Stomach (tissue), 9 donors: ENCODE results near the gene BHMT. TPM values are rescaled to one million over a fixed set of nuclear protein-coding genes. Genes with fewer than 3 reads are reported as not detected.

Experiments used
- DNase-seq, 2 donors: peaks; one replicate each; pipeline versions ENCODE4 v3.0.0 to v3.0.0-alpha.2; 2013 to 2019
- H3K27ac ChIP-seq, 5 donors: fragments of 200-600 bp in 4 of 5; sonication (generic) in 4 of 5; one replicate each; pipeline ENCODE4 v1.5.1; 2013 to 2019; ENCODE audit warnings: mild to moderate bottlenecking in 1 of 5, moderate library complexity in 1 of 5
- H3K27me3 ChIP-seq, 3 donors: fragments of 200-600 bp; sonication (generic); one replicate each; pipeline ENCODE4 v1.5.1; 2017 to 2019; ENCODE audit warnings: mixed run types in 1 of 3
- H3K36me3 ChIP-seq, 4 donors: fragments of 200-600 bp; sonication (generic); 1 replicate in 3 of 4; 2 replicates in 1 of 4; pipeline ENCODE4 v1.5.1; 2016 to 2019
- H3K4me1 ChIP-seq, 4 donors: fragments of 200-600 bp; sonication (generic); one replicate each; pipeline ENCODE4 v1.5.1; 2016 to 2019
- H3K4me3 ChIP-seq, 4 donors: fragments of 200-600 bp; sonication (generic) in 3 of 4; one replicate each; pipeline ENCODE4 v1.5.1; 2016 to 2019; ENCODE audit warnings: mild to moderate bottlenecking in 1 of 4
- H3K9me3 ChIP-seq, 4 donors: fragments of 200-600 bp; sonication (generic); one replicate each; pipeline ENCODE4 v1.5.1; 2016 to 2019
- CTCF ChIP-seq, 7 experiments: fragments of 450-650 bp in 4 of 7; fragments of 200-600 bp in 3 of 7; sonication (generic) in 3 of 7; IDR thresholded peaks; one replicate each; pipeline ENCODE4 v1.5.1; 2016 to 2019; ENCODE audit warnings: antibody characterized with exemption in 7 of 7, control low read depth in 2 of 7, mild to moderate bottlenecking in 1 of 7
- EP300 ChIP-seq: sonication (generic); formaldehyde crosslinking; IDR thresholded peaks from one replicate; pipeline ENCODE4 v1.6.1; 2017; ENCODE audit warnings: antibody characterized with exemption
- POLR2A ChIP-seq, 4 donors: fragments of 450-650 bp; IDR thresholded peaks; one replicate each; pipeline ENCODE4 v1.6.1; 2016; ENCODE audit warnings: antibody characterized with exemption in 4 of 4, control low read depth in 2 of 4, mild to moderate bottlenecking in 1 of 4, moderate library complexity in 1 of 4
- POLR2AphosphoS5 ChIP-seq, 3 donors: sonication (generic); formaldehyde crosslinking; IDR thresholded peaks; one replicate each; pipeline ENCODE4 v1.6.1; 2016; ENCODE audit warnings: antibody characterized with exemption in 3 of 3
- WGBS, 5 donors: extraction: QIAGEN DNeasy Blood & Tissue Kit in 3 of 5; methylation state at CpG; one replicate each; pipeline versions ENCODE4 v1.1.5 to v1.1.7; 2013 to 2018; 5-methylcytosine and 5-hydroxymethylcytosine counted together
- intact Hi-C: fragments of 100-400 bp; cut with DNase I; formaldehyde crosslinking; loops from one replicate; pipeline ENCODE4 v1.15.1; 2023; ENCODE audit warnings: low total_unique reads
- polyA plus RNA-seq, 3 donors: library from polyadenylated mRNA; stranded (reverse); fragments of 200-250 nt; gene quantifications; one replicate each; pipeline ENCODE4 v1.2.3, GENCODE V29; 2013
- total RNA-seq, 5 donors: library from RNA; depleted of rRNA; stranded (reverse); fragments of >200 nt; gene quantifications; one replicate each; pipeline versions ENCODE4 v1.1.0 to v1.2.3, GENCODE V29; 2014 to 2016
- donor health status: healthy with polysubstance abuse.
- donor health status: Bipolar disorder and iron deficiency.
- donor health status: healthy.

BHMT gene
- total and polyA plus RNA-seq, 8 donors: 0.53 to 4.0 (median 2.6) TPM; not detected in 3

DNA sequence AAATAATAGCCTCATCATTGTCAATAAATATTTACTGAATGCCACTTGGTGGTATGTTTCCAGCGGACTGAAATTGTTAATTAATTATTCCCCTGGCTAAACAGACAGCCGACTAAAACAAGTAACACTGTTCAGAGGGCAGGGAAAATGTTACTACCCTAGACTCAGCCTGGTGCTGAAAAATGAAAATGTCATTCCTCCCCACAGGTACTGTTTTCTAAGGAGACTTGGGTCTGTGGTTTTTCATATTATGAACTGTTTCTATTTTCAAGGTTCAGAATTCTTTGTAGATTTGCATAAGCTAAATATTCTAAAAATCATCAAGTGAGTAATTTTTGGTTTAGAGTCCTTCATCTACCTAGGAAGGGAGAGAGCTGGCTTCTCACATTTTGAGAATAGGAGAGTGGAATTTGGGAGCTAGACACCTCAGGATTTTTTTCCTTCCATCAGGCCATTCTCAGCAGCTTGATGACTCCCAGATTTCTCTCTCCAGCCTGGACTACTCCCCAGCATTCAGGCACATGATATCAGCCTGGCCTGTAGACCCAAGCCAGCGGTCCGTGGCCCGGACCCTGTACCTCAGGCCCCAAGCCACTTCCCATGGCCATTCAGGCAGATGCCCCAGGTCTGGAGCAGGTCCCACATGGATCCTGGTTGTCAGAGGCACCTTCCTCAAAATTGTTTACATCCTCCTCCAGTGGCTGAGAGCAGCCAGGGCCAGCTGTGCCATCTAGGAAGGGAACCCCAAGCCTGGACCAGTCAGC lies 24.4 kb downstream of the BHMT start:
- 81 to 86% (median 85%) methylated on average over 5 of the region's 5 CpGs for WGBS, 5 donors
- intact Hi-C loops: loop anchor here (10.0 kb wide), 1 partner anchor 329 kb away; no protein-coding TSS in a partner anchor
- no peak overlapping the region for H3K27ac ChIP-seq
- DNase-seq: no peak
- TF ChIP-seq EP300: no peak
- TF ChIP-seq POLR2A (IDR thresholded peaks at IDR 0.05): no peak
- TF ChIP-seq CTCF (IDR thresholded peaks at IDR 0.05): no peak
- TF ChIP-seq POLR2AphosphoS5 (IDR thresholded peaks at IDR 0.05): no peak
- H3K4me1 ChIP-seq: peaks cover 6 to 16% (median 12%) of the 10 kb centered on the region in 4 donors
- no peaks in the 10 kb centered on the region for H3K36me3 ChIP-seq
- H3K4me3 ChIP-seq: no peak overlapping the region
- H3K9me3 ChIP-seq: peaks cover 0 to 9% (median 6%) of the 10 kb centered on the region in 4 donors
- no peaks in the 10 kb centered on the region for H3K27me3 ChIP-seq

DNA sequence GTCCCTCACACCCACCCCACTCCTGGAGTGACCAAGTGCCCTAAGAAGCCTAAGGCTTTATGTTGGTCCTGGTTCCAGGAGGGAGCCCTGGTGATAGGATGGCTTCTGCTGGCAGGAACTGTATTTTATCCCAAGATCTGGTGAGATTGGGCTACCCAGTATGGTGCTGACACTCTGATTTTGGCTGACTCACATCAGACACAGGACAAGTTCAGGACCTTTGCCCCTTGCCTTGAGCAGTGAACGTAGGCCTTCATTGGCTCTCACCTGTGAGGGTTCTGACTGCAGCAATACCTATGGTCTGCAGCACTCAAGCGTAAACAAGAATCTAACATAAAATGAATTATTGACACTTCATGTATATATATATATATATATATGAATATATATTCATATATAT lies 25.0 kb downstream of the BHMT start:
- peaks cover 6 to 16% (median 12%) of the 10 kb centered on the region in 4 donors for H3K4me1 ChIP-seq
- no peak overlapping the region for H3K4me3 ChIP-seq
- WGBS, 5 donors: 64 to 97% (median 92%) methylated on average over 2 of the region's 2 CpGs
- intact Hi-C loops: loop anchor here (10.0 kb wide), 1 partner anchor 328 kb away; no protein-coding TSS in a partner anchor
- no peaks in the 10 kb centered on the region for H3K36me3 ChIP-seq
- TF ChIP-seq POLR2A (IDR thresholded peaks at IDR 0.05) (no peak), CTCF (IDR thresholded peaks at IDR 0.05) (no peak), POLR2AphosphoS5 (IDR thresholded peaks at IDR 0.05) (no peak), EP300 (no peak)
- peaks cover 0 to 13% (median 8%) of the 10 kb centered on the region in 4 donors for H3K9me3 ChIP-seq
- H3K27me3 ChIP-seq: no peaks in the 10 kb centered on the region
- no peak overlapping the region for H3K27ac ChIP-seq
- DNase-seq: no peak

DNA sequence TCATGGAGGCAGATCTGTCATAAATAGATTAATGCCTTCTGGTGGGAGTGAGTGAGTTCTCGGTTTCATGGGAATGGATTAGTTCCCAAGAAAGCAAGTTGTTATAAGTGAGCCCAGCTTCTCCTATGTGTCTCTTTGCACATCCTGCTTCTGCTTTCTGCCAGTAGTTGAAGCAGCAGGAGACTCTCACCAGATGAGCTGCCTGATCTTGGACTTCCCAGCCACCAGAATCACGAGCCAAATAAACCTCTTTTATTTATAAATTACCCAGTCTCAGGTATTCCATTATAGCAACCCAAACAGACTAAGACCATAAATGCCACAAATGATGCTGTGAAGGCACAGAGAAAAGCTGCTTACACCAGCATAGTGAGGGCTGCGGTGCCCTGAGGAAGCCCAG lies 28.9 kb downstream of the BHMT start:
- Histone ChIP-seq H3K27ac (no peak overlapping the region), H3K4me1 (no peaks in the 10 kb centered on the region), H3K9me3 (peaks cover 0 to 13% (median 8%) of the 10 kb centered on the region in 4 donors), H3K27me3 (no peaks in the 10 kb centered on the region), H3K36me3 (no peaks in the 10 kb centered on the region), H3K4me3 (no peak overlapping the region)
- DNase-seq: no peak
- TF ChIP-seq CTCF (IDR thresholded peaks at IDR 0.05): no peak
- no peak for TF ChIP-seq POLR2AphosphoS5 (IDR thresholded peaks at IDR 0.05)
- TF ChIP-seq POLR2A (IDR thresholded peaks at IDR 0.05): no peak
- no peak for TF ChIP-seq EP300
- intact Hi-C loops: no loop called here
- 73 to 95% (median 85%) methylated on average over 3 of the region's 3 CpGs for WGBS, 5 donors

- peaks cover 0 to 5% (median 2%) of the 10 kb centered on the region in 4 donors for H3K4me1 ChIP-seq
- no peaks in the 10 kb centered on the region for H3K36me3 ChIP-seq
- DNase-seq: peak in 1 of 2 donors; percentile 56
- H3K27me3 ChIP-seq: no peaks in the 10 kb centered on the region
- TF ChIP-seq POLR2A (IDR thresholded peaks at IDR 0.05) (no peak), POLR2AphosphoS5 (IDR thresholded peaks at IDR 0.05) (no peak), CTCF (IDR thresholded peaks at IDR 0.05) (no peak), EP300 (no peak)
- intact Hi-C loops: no loop called here
- H3K27ac ChIP-seq: no peak overlapping the region
- no peak overlapping the region for H3K4me3 ChIP-seq
- WGBS, 5 donors: 56 to 71% (median 67%) methylated on average over 6 of the region's 6 CpGs
- H3K9me3 ChIP-seq: peaks cover 0 to 13% (median 8%) of the 10 kb centered on the region in 4 donors
Observed at GRCh38 chr5:79143684-79144379, 32.2 kb downstream of the BHMT start.
